ENCODE data around the gene ANKRD34B. TPM values are rescaled to one million over a fixed set of nuclear protein-coding genes. Genes with fewer than 3 reads are reported as not detected.

Gene ANKRD34B
- total and polyA plus RNA-seq, 2 of the 13 experiments (the other 11 are each of a cell fraction or from before 2014, with no cell fraction given), result 0.01 to 0.04 TPM

DNA sequence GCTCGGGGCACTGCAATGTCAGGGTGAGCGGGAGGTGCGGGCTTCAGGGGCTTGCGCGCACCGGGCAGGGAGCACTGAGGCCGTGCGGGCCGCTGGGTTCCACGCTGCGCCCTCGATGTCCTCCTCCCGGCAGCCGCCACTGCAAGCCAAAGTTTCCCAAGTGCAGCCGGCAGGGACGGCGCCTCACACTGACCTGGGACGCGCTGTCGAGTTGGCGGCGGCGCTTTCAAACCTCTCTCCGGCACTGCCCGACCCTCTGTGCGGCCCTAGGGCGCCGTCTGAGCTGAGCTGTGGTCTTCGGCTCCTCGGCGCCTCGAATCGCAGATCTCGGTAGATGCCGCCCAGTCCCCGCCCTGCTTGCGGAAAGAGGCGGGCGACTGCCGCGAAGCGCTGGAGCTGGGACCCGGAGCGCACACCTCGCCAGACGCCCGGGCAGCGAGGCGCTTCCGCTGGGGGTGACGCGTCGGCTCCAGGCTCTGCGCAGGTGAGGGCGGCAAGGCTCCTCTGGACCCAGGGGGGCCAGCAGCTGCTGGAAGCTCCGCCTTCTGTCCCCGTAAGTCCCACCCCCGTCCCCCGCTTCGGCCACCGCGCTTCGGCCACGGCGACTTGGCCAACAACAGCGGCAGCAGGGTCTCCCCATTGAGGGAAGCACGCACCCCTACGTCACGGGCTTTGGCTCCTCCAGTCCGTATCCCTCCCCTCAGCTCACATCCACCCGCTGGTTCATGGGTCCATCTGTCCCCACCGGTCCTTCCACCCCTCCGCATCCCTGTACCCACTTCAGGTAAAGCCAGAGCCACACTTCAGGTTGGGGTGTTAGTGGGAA is at the start of gene ANKRD34B (continued):
- TF ChIP-seq, protein P1, sequence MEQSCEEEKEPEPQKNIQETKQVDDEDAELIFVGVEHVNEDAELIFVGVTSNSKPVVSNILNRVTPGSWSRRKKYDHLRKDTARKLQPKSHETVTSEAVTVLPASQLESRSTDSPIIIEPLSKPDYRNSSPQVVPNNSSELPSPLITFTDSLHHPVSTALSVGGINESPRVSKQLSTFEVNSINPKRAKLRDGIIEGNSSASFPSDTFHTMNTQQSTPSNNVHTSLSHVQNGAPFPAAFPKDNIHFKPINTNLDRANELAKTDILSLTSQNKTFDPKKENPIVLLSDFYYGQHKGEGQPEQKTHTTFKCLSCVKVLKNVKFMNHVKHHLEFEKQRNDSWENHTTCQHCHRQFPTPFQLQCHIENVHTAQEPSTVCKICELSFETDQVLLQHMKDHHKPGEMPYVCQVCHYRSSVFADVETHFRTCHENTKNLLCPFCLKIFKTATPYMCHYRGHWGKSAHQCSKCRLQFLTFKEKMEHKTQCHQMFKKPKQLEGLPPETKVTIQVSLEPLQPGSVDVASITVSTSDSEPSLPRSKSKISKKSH (CRISPR knock-in tag; IDR thresholded peaks at IDR 0.05; ENCODE audit: borderline replicate concordance), result peak; percentile 52
- TF ChIP-seq RFX3 (CRISPR knock-in tag; IDR thresholded peaks at IDR 0.05) (no peak), ZNF780A (CRISPR knock-in tag; IDR thresholded peaks at IDR 0.05) (no peak), YEATS4 (CRISPR knock-in tag; IDR thresholded peaks at IDR 0.05; ENCODE audit: borderline replicate concordance) (no peak), SALL1 (CRISPR knock-in tag; IDR thresholded peaks at IDR 0.05) (peak; percentile 47; the same call in 1 of the 2 replicates), GABPB1 (CRISPR knock-in tag; IDR thresholded peaks at IDR 0.05) (peak; percentile 56; the same call in 1 of the 2 replicates), ZNF30 (CRISPR knock-in tag; IDR thresholded peaks at IDR 0.05) (no peak), NR2F1 (CRISPR knock-in tag; IDR thresholded peaks at IDR 0.05) (no peak), THAP11 (CRISPR knock-in tag; IDR thresholded peaks at IDR 0.05) (no peak), CENPT (CRISPR knock-in tag; IDR thresholded peaks at IDR 0.05; ENCODE audit: low read depth) (no peak), KDM2A (CRISPR knock-in tag; IDR thresholded peaks at IDR 0.05; ENCODE audit: borderline replicate concordance, low read depth) (peak; percentile 46; the same call in 1 of the 2 replicates), ZNF441 (CRISPR knock-in tag; IDR thresholded peaks at IDR 0.05; ENCODE audit: borderline replicate concordance) (no peak), ATF7-NPFF (CRISPR knock-in tag; IDR thresholded peaks at IDR 0.05; ENCODE audit: low read depth) (peak; percentile 16; the same call in 1 of the 2 replicates), ZNF350 (CRISPR knock-in tag; IDR thresholded peaks at IDR 0.05; ENCODE audit: borderline replicate concordance, low read depth) (no peak; the same call in 1 of the 2 replicates), HMG20B (CRISPR knock-in tag; conservative IDR thresholded peaks at IDR 0.05) (no peak), POGZ (CRISPR knock-in tag; IDR thresholded peaks at IDR 0.05) (0 out of 2 replicates have a peak, but pooled peaks have one; percentile 10), HOXA3 (CRISPR knock-in tag; IDR thresholded peaks at IDR 0.05) (no peak), SATB2 (CRISPR knock-in tag; IDR thresholded peaks at IDR 0.05) (no peak), BRCA1 (CRISPR knock-in tag; IDR thresholded peaks at IDR 0.05) (no peak), ZC3H13 (CRISPR knock-in tag; IDR thresholded peaks at IDR 0.05) (0 out of 2 replicates have a peak, but pooled peaks have one; percentile 41), MTF2 (CRISPR knock-in tag; IDR thresholded peaks at IDR 0.05; ENCODE audit: borderline replicate concordance) (peak; percentile 87)
- TF ChIP-seq, protein P2, sequence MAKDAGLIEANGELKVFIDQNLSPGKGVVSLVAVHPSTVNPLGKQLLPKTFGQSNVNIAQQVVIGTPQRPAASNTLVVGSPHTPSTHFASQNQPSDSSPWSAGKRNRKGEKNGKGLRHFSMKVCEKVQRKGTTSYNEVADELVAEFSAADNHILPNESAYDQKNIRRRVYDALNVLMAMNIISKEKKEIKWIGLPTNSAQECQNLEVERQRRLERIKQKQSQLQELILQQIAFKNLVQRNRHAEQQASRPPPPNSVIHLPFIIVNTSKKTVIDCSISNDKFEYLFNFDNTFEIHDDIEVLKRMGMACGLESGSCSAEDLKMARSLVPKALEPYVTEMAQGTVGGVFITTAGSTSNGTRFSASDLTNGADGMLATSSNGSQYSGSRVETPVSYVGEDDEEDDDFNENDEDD (CRISPR knock-in tag; IDR thresholded peaks at IDR 0.05; ENCODE audit: borderline replicate concordance), result peak; percentile 32; the same call in 1 of the 2 replicates
- TF ChIP-seq, protein P3, sequence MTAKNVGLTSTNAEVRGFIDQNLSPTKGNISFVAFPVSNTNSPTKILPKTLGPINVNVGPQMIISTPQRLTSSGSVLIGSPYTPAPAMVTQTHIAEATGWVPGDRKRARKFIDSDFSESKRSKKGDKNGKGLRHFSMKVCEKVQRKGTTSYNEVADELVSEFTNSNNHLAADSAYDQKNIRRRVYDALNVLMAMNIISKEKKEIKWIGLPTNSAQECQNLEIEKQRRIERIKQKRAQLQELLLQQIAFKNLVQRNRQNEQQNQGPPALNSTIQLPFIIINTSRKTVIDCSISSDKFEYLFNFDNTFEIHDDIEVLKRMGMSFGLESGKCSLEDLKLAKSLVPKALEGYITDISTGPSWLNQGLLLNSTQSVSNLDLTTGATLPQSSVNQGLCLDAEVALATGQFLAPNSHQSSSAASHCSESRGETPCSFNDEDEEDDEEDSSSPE (CRISPR knock-in tag; IDR thresholded peaks at IDR 0.05), result peak; percentile 43; the same call in 1 of the 2 replicates
- TF ChIP-seq, protein P4, sequence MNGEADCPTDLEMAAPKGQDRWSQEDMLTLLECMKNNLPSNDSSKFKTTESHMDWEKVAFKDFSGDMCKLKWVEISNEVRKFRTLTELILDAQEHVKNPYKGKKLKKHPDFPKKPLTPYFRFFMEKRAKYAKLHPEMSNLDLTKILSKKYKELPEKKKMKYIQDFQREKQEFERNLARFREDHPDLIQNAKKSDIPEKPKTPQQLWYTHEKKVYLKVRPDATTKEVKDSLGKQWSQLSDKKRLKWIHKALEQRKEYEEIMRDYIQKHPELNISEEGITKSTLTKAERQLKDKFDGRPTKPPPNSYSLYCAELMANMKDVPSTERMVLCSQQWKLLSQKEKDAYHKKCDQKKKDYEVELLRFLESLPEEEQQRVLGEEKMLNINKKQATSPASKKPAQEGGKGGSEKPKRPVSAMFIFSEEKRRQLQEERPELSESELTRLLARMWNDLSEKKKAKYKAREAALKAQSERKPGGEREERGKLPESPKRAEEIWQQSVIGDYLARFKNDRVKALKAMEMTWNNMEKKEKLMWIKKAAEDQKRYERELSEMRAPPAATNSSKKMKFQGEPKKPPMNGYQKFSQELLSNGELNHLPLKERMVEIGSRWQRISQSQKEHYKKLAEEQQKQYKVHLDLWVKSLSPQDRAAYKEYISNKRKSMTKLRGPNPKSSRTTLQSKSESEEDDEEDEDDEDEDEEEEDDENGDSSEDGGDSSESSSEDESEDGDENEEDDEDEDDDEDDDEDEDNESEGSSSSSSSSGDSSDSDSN (CRISPR knock-in tag; IDR thresholded peaks at IDR 0.05), result peak; percentile 45
